Measurements from ENCODE around the gene TRIM25.
"Not testable (repeated sequence)": the region's sequence is repeated elsewhere in the genome, so short reads cannot be mapped to it uniquely, and the experiment has no call there.

The TRIM25 gene

GRCh38 chr17:56913867-56914580 lies at the start of gene TRIM25:
TRIM25 (minus strand) TSS chr17:56914049; CDS start chr17:56913988, 61 bp downstream.
- Mint-ChIP-seq H3K27me3 (no peaks in the 10 kb centered on the region), H3K4me3 (peak within 1 kb of the TSS; percentile 86), H3K9me3 (peaks cover 4% of the 10 kb centered on the region), H3K4me1 (peaks cover 35% of the 10 kb centered on the region), H3K27ac (peak within 1 kb of the TSS; percentile 73), H3K36me3 (no peaks in the 10 kb centered on the region)
- ATAC-seq (ENCODE audit: low read depth) (peak; percentile 90), DNase-seq (ENCODE audit: low spot score in 2 of 2) (peak; percentile 67 to 69)

- Mint-ChIP-seq H3K36me3 (no peaks in the 10 kb centered on the region), H3K27me3 (no peaks in the 10 kb centered on the region), H3K9me3 (no peaks in the 10 kb centered on the region), H3K4me1 (peaks cover 9% of the 10 kb centered on the region), H3K27ac (peak within 1 kb of the TSS; percentile 82), H3K4me3 (peak within 1 kb of the TSS; percentile 88)
- peak; percentile 96 for ATAC-seq (ENCODE audit: low read depth)
- peak; percentile 94 to 97 for DNase-seq (ENCODE audit: low spot score in 2 of 2)
Measured at GRCh38 chr17:56960596-56961538, 47.0 kb upstream of the TRIM25 start, which contains the start of gene COIL. COIL (minus strand) TSS chr17:56961050; CDS start chr17:56961019, 31 bp downstream.

- DNase-seq (ENCODE audit: low spot score in 2 of 2) (no peak), ATAC-seq (ENCODE audit: low read depth) (no peak)
- no peak overlapping the region for H3K4me3 Mint-ChIP-seq
- no peaks in the 10 kb centered on the region for H3K9me3 Mint-ChIP-seq
- H3K27ac Mint-ChIP-seq = no peak overlapping the region
- no peaks in the 10 kb centered on the region for H3K27me3 Mint-ChIP-seq
- no peaks in the 10 kb centered on the region for H3K36me3 Mint-ChIP-seq
- H3K4me1 Mint-ChIP-seq = peaks cover 9% of the 10 kb centered on the region
Measured at GRCh38 chr17:56956992-56957391, 43.1 kb upstream of the TRIM25 start.

GRCh38 chr17:56949595-56949994 lies 35.7 kb upstream of the TRIM25 start:
- ATAC-seq (ENCODE audit: low read depth) = no peak
- Mint-ChIP-seq H3K36me3 (peaks cover 19% of the 10 kb centered on the region), H3K27me3 (no peaks in the 10 kb centered on the region), H3K9me3 (no peaks in the 10 kb centered on the region), H3K27ac (no peak overlapping the region), H3K4me1 (no peaks in the 10 kb centered on the region), H3K4me3 (no peak overlapping the region)
- no peak for DNase-seq (ENCODE audit: low spot score in 2 of 2)

GRCh38 chr17:56948491-56948890 lies 34.6 kb upstream of the TRIM25 start:
- peaks cover 20% of the 10 kb centered on the region for H3K36me3 Mint-ChIP-seq
- H3K4me1 Mint-ChIP-seq = no peaks in the 10 kb centered on the region
- no peaks in the 10 kb centered on the region for H3K9me3 Mint-ChIP-seq
- no peak overlapping the region for H3K27ac Mint-ChIP-seq
- ATAC-seq (ENCODE audit: low read depth) (no peak), DNase-seq (ENCODE audit: low spot score in 2 of 2) (no peak)
- H3K4me3 Mint-ChIP-seq = no peak overlapping the region
- no peaks in the 10 kb centered on the region for H3K27me3 Mint-ChIP-seq

GRCh38 chr17:56947741-56948140 lies 33.9 kb upstream of the TRIM25 start:
- Mint-ChIP-seq H3K36me3 (peaks cover 24% of the 10 kb centered on the region), H3K4me3 (no peak overlapping the region), H3K9me3 (no peaks in the 10 kb centered on the region), H3K4me1 (no peaks in the 10 kb centered on the region), H3K27me3 (no peaks in the 10 kb centered on the region), H3K27ac (no peak overlapping the region)
- ATAC-seq (ENCODE audit: low read depth) (no peak), DNase-seq (ENCODE audit: low spot score in 2 of 2) (no peak)

- H3K4me1 Mint-ChIP-seq = no peaks in the 10 kb centered on the region
- H3K4me3 Mint-ChIP-seq = no peak overlapping the region
- H3K36me3 Mint-ChIP-seq = peaks cover 27% of the 10 kb centered on the region
- DNase-seq (ENCODE audit: low spot score in 2 of 2) = no peak
- H3K27me3 Mint-ChIP-seq = no peaks in the 10 kb centered on the region
- no peak for ATAC-seq (ENCODE audit: low read depth)
- H3K27ac Mint-ChIP-seq = no peak overlapping the region
- H3K9me3 Mint-ChIP-seq = no peaks in the 10 kb centered on the region
Measured at GRCh38 chr17:56945938-56946505, 32.2 kb upstream of the TRIM25 start.

GRCh38 chr17:56943505-56944125 lies 29.8 kb upstream of the TRIM25 start:
- Mint-ChIP-seq H3K36me3 (peaks cover 19% of the 10 kb centered on the region), H3K27ac (peak overlapping the region; percentile 78), H3K9me3 (no peaks in the 10 kb centered on the region), H3K4me3 (no peak overlapping the region), H3K4me1 (no peaks in the 10 kb centered on the region), H3K27me3 (no peaks in the 10 kb centered on the region)
- ATAC-seq (ENCODE audit: low read depth) (no peak), DNase-seq (ENCODE audit: low spot score in 2 of 2) (no peak)

GRCh38 chr17:56939869-56940484 lies 26.1 kb upstream of the TRIM25 start:
- ATAC-seq (ENCODE audit: low read depth) (peak; percentile 90), DNase-seq (ENCODE audit: low spot score in 2 of 2) (peak in 1 of 2 donors; percentile 69)
- H3K4me1 Mint-ChIP-seq = no peaks in the 10 kb centered on the region
- H3K36me3 Mint-ChIP-seq = peaks cover 30% of the 10 kb centered on the region
- H3K9me3 Mint-ChIP-seq = no peaks in the 10 kb centered on the region
- no peak overlapping the region for H3K27ac Mint-ChIP-seq
- no peak overlapping the region for H3K4me3 Mint-ChIP-seq
- no peaks in the 10 kb centered on the region for H3K27me3 Mint-ChIP-seq

- peaks cover 33% of the 10 kb centered on the region for H3K36me3 Mint-ChIP-seq
- not testable (repeated sequence) for H3K27ac Mint-ChIP-seq; H3K4me3 Mint-ChIP-seq; ATAC-seq (ENCODE audit: low read depth); H3K9me3 Mint-ChIP-seq; H3K4me1 Mint-ChIP-seq; H3K27me3 Mint-ChIP-seq; DNase-seq (ENCODE audit: low spot score in 2 of 2)
Measured at GRCh38 chr17:56938206-56938605, 24.4 kb upstream of the TRIM25 start.

- peaks cover 31% of the 10 kb centered on the region for H3K36me3 Mint-ChIP-seq
- no peaks in the 10 kb centered on the region for H3K9me3 Mint-ChIP-seq
- no peak for ATAC-seq (ENCODE audit: low read depth)
- no peak overlapping the region for H3K27ac Mint-ChIP-seq
- H3K27me3 Mint-ChIP-seq = no peaks in the 10 kb centered on the region
- H3K4me1 Mint-ChIP-seq = no peaks in the 10 kb centered on the region
- DNase-seq (ENCODE audit: low spot score in 2 of 2) = no peak
- no peak overlapping the region for H3K4me3 Mint-ChIP-seq
Measured at GRCh38 chr17:56937687-56938086, 23.8 kb upstream of the TRIM25 start.

GRCh38 chr17:56936697-56937322 lies 23.0 kb upstream of the TRIM25 start:
- H3K36me3 Mint-ChIP-seq = peaks cover 29% of the 10 kb centered on the region
- no peak overlapping the region for H3K4me3 Mint-ChIP-seq
- H3K27ac Mint-ChIP-seq = no peak overlapping the region

GRCh38 chr17:56935461-56935860 lies 21.6 kb upstream of the TRIM25 start:
- no peak overlapping the region for H3K27ac Mint-ChIP-seq
- no peak overlapping the region for H3K4me3 Mint-ChIP-seq
- H3K36me3 Mint-ChIP-seq = peaks cover 28% of the 10 kb centered on the region
- ATAC-seq (ENCODE audit: low read depth) = no peak
- no peaks in the 10 kb centered on the region for H3K9me3 Mint-ChIP-seq
- H3K27me3 Mint-ChIP-seq = no peaks in the 10 kb centered on the region
- no peaks in the 10 kb centered on the region for H3K4me1 Mint-ChIP-seq
- no peak for DNase-seq (ENCODE audit: low spot score in 2 of 2)

More at GRCh38 chr17:56936697-56937322, 23.0 kb upstream of the TRIM25 start:
- ATAC-seq (ENCODE audit: low read depth) = no peak
- H3K4me1 Mint-ChIP-seq = no peaks in the 10 kb centered on the region
- no peaks in the 10 kb centered on the region for H3K9me3 Mint-ChIP-seq
- DNase-seq (ENCODE audit: low spot score in 2 of 2) = no peak
- H3K27me3 Mint-ChIP-seq = no peaks in the 10 kb centered on the region
